Gastroesophageal sphincter (tissue), 3 donors: ENCODE data around the gene AFF3.

Experiments used
- CTCF ChIP-seq, 4 experiments: fragments of 200-600 bp in 2 of 4; fragments of 450-650 bp in 2 of 4; sonication (generic) in 1 of 4; IDR thresholded peaks; one replicate each; pipeline ENCODE4 v1.5.1; 2017 to 2019; ENCODE audit warnings: antibody characterized with exemption in 4 of 4, mild to moderate bottlenecking in 2 of 4, moderate library complexity in 2 of 4
- POLR2A ChIP-seq, 2 donors: fragments of 450-650 bp; IDR thresholded peaks; one replicate each; pipeline ENCODE4 v1.6.1; 2017; ENCODE audit warnings: antibody characterized with exemption in 2 of 2, mild to moderate bottlenecking in 2 of 2, moderate library complexity in 1 of 2

- TF ChIP-seq CTCF (IDR thresholded peaks at IDR 0.05) (no peak), POLR2A (IDR thresholded peaks at IDR 0.05) (no peak)
Measured at GRCh38 chr2:100106460-100106859, 35.9 kb downstream of the AFF3 start.
